IPS DF 19.7 (cell line): ENCODE results near the gene SCUBE1.

Experiments used
- DNase-seq: peaks from one replicate; pipeline ENCODE4 v3.0.0-alpha.2; 2013; ENCODE audit warnings: low read depth, low spot score

The SCUBE1 gene

DNA sequence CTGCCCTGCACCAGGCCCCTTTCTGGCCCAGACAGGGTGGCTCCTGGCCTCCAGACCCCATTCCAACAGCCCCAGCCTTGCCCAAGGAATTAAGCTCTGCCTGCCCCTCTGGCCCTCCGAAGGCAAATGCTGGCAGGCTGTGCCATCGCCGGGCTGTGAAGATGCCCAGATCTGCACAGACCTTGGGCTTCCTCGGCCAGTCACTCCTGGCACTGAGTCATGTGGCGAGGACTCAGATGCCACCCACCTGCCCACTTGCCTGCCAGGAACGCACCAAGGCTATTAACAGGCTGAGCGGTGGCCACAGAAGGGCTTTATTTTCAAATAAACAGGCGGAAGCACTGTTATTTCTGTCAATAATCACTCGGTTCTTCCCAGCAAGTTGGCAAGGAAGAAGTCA is 105.9 kb downstream of the SCUBE1 start:
- no peak for DNase-seq

GRCh38 chr22:43236411-43237166 is 106.6 kb downstream of the SCUBE1 start:
- no peak for DNase-seq

DNA sequence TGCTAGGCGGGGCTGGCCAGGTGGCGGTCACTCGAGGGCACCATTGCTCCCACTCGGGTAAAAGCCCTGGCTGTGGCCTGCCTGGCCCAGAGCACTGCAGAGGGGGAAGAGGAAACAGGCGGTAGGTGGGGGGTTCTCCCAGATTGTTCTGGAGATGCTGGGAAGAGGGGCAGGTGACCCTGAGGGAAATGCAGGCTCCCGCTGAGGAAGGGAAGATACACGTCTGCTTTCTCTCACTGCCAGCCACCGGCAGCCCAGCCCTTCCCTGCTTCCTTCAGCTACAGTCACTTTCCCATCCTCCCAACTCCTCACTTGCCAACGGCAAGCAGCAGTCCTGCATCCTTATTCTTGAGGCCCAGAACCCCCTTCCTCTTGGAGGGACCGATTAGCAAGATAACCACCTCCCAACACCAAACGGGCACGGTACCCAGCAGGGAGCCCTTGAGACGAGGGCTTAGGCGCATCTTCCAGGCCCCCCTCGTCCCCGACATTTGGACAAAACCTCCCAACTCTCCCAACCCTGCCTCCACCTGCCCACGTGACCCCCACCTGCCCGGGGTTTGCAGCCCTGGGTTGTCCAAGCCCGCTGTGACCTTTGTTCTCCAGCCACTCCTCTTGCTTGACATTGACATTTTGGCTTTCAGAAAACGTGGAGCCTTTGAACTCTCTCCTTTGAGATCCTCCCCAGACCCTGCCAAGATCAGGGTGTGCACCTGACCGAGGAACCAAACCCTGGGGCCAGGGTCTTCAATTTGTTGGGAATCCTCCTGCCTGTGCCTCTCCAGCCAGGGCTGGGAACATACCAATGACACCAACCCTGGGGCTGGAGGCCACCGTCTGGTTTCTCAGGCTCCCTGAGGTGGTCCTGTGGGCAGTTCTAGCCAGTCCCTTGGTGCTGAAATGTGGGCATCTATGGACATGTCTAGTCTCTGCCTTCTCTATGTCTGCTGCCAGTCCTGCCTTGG is 107.4 kb downstream of the SCUBE1 start:
- DNase-seq, result no peak

- DNase-seq, result no peak
These were observed 108.7 kb downstream of the SCUBE1 start for GRCh38 chr22:43234264-43234988.

DNA sequence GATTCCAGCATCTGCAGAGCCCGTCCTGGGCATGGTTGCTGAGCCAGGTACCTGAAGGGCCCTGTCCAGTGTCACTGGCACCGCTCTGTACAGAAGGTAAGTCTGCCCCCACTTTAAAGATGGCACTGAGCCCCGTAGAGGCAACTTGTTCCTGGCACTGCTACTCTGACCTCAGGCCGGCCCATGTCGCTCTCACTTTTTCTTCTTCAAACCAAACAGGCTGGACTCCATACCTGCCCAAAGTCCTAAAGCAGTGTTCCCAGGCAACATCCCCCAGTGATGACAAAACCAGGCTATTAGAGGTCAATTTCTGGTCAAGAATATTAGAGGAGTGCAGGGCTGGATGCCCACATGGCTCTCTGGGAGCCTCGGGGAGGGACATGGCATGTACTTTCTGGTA is 109.6 kb downstream of the SCUBE1 start:
- no peak for DNase-seq

DNA sequence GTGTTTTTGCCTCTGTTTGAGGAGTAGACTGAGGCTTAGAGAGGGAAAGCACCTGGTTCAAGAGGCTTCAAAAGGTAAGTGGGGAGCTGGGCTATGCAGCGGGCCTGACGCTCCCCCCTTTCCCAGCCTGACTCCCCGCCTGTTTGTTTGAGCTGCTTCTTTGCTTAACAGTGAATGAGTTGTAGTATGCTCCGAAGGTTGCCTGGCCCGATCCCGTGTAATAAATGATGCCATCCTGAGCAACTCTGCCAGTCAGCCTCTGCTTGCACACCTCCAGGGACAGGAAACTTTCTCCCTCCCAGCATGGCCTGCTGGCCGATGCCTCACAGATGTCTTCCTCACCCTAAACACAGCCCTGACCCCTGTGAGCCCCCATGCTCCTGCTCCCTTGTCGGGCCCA is 110.7 kb downstream of the SCUBE1 start:
- no peak for DNase-seq

DNA sequence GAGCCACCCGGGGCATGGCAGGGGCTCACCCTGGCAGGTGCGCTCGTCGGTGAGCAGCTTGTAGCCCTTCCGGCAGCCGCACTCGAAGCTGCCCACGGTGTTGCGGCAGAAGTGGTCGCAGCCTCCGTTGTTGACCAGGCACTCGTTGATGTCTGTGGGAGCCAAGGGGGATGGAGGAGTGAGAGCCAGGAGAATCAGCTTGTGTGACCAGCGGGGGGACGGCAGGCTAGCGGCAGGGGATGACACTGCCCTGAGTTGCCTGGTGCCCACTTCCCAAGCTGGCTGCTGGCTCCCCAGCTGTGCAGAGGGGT is 111.5 kb downstream of the SCUBE1 start:
- no peak for DNase-seq

GRCh38 chr22:43230971-43231723 is 112.0 kb downstream of the SCUBE1 start:
- no peak for DNase-seq

GRCh38 chr22:43230571-43230970 is 112.6 kb downstream of the SCUBE1 start:
- DNase-seq, result no peak

DNA sequence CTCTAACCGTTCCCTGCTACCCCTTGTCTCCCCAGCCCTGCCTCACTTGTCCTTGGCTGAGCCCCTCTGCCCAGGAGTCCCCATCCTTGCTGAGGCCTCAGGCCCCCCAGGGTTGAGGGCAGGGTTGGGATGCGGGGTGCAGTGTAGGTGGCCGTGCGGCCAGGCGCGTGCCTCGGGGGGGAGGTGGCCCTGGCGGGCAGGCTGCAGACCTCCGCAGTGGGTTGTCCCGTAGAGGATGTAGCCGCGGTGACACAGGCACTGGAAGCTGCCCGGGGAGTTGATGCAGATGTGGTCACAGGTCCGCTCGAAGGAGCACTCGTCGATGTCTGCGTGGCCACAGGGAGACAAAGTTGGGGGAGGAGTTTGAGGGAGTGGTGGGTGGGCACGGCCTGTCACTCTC is 114.3 kb downstream of the SCUBE1 start:
- no peak for DNase-seq

- DNase-seq, result no peak
These were observed 114.8 kb downstream of the SCUBE1 start for GRCh38 chr22:43228330-43228729.

DNA sequence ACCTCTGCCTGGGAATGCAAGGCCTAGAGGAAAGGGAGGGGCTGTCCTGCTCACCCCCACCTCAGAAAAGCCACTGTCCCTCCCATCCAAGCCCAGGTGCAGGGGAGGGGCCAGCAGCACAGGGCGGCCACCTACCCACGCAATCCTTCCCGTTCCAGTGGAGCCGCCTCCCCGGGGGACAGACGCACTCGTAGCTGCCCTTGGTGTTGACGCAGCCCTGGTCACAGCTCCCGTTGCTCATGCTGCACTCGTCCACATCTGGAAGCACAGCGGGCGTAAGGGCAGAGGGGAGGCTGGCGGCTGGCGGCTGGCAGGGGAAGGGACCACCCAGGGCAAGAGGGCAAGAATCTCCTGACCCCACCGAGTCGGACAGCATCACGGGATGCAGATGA is 115.9 kb downstream of the SCUBE1 start:
- DNase-seq, result no peak

DNA sequence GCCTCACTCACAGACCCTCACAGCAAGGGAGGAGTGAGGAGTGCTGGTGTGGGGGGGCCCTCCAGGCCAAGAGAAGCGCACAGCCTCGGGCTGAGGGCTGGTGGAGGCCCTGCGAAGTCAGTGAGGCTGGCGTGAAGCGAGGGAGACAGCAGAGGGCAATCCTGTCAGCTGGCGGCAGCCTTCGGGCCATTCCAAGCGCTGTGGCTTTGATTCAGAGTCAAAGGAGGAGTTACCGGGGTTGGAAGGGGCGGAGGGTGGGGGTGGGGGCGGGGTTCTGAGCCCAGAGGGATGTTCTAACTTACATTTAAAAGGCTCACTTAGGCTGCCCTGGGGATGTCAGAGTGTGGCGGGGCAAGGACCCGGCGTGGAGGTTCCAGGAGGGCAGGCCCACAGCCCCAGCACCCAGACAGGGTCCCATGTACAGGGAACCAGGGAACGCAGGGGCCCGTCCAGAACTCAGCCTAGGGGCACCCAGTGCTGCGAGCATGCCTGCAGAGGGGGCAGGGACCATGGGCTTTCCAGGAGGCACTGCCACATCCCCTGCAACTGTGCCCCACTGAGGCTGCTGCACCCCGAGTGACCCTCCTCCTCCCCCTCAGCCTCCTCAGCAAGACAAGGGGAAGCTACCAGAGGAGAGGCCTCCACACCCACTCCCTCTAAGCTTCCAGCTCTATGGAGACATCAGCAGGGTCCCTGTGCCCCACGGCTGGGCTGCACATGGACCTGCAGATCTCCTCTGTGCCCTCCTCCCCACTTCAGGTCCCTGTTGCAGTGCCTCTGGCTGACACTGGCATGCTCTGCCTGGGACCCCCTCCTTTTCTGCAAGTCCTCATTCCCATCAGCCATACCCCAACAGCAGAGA is 116.6 kb downstream of the SCUBE1 start:
- no peak for DNase-seq

- DNase-seq, result no peak
These were observed 117.6 kb downstream of the SCUBE1 start for GRCh38 chr22:43225609-43226008.

DNA sequence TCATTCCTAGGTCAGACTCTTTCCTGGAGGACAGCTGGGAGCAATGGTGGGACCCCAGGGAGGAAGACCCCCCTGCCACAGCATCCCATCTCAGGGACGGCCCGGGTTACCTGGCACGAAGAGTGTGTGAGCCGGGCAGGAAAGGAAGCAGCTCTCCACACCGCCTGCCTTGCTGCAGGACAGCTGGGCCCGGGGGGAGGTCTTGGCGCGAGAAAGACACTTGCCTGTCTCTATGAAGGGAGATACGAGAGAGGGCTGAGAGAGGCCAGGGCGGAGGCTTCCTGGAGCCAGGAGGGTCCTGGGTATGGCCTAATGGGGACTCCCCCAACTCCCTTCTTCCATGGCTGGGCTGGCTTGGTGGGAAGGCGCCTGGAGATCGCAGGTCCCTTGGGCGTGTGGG is 120.2 kb downstream of the SCUBE1 start:
- DNase-seq, result no peak

DNA sequence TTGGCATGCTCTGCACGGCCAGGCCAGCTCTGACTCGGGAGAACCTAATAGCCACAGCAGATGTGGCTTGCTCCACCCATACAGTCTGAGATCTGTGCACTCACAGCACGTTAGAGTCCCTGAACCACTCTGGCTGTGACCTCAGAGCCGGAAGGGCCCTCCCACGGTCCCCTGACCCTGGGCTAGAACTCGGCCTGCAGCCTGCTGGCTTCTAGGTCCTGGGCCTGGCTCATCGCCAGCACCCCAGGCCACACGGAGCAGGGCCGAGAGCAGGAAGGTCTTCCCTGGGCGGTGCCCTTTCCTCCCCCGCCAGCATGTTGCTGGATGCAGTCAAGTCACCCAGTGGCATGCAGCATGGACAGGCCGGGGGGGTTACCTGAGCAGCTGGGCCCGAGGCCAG is 120.9 kb downstream of the SCUBE1 start:
- DNase-seq, result no peak

GRCh38 chr22:43220625-43221380 is 122.4 kb downstream of the SCUBE1 start:
- no peak for DNase-seq

- DNase-seq, result no peak
These were observed 124.4 kb downstream of the SCUBE1 start for GRCh38 chr22:43218786-43219185.

DNA sequence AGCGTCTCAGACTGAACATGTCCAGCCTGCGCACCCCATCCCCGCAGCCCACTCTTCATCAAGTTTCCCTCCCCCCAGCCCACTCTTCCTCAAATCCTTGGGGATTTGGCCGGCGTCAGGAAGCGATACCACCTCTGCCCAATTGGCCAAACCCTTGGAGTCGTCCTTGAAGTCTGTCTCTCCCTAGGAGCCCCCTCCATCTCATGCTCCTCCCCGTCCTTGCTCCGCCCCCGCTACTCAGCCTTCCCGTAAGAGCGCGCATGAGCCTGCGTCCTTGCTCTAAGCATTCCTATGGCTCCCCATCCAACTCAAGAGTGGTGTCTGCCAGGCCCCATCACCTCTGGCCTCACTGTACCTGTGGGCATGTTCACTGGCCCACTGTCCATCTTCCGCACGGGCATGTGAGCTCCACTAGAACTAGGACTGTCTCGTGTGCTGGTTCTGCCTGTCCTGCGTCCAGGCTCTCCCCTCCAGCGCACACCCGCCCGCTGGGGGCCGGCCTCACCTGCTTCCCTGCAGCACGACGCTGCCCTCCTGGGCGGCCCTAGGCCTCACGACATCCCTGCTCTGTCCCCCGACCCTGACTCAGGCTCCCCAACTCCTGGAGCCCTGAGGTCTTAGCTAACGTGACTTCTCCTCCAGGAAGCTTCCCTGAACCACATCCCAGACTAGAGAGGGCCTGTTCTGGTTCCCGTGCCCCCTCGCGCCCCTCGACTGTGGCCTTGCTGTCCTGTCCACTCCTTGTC is 125.7 kb downstream of the SCUBE1 start:
- no peak for DNase-seq
